HG02840 (cell line): ENCODE data around the gene TOX2.
"Not testable (repeated sequence)": the region's sequence is repeated elsewhere in the genome, so short reads cannot be mapped to it uniquely, and the experiment has no call there.

Source experiments
- ATAC-seq: cut with Tn5 transposase; IDR thresholded peaks from one replicate; pipeline ENCODE4 v1.9.1; 2021; ENCODE audit warnings: mild to moderate bottlenecking, moderate library complexity, moderate number of reproducible peaks; ENCODE audit not compliant: unreplicated experiment, low FRiP score

The TOX2 gene

GRCh38 chr20:44028003-44028730 lies 113.5 kb downstream of the TOX2 start:
- no peak for ATAC-seq

- no peak for ATAC-seq
Measured at GRCh38 chr20:44028868-44029847, 114.5 kb downstream of the TOX2 start.

- ATAC-seq, result no peak
Measured at GRCh38 chr20:44029848-44030230, 115.2 kb downstream of the TOX2 start.

DNA sequence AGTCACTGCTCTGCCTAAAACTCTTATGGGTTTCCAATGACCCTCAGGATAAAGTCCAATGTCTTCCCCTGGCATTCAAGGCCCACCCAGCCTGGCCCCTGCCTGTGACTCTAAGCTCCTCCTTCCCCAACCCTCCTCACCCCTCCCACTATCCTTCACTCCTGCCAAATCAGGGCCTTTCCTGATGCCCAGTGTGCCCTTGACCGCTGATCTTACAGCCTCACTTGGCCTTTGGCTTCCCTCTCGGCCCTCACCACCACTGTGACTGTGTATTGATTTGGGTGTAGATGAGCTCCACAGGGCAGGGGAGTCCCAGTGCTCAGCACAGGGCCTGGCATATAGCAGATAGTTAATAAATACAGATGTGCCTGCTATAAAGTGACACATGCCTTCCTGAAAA lies 115.7 kb downstream of the TOX2 start:
- no peak for ATAC-seq

DNA sequence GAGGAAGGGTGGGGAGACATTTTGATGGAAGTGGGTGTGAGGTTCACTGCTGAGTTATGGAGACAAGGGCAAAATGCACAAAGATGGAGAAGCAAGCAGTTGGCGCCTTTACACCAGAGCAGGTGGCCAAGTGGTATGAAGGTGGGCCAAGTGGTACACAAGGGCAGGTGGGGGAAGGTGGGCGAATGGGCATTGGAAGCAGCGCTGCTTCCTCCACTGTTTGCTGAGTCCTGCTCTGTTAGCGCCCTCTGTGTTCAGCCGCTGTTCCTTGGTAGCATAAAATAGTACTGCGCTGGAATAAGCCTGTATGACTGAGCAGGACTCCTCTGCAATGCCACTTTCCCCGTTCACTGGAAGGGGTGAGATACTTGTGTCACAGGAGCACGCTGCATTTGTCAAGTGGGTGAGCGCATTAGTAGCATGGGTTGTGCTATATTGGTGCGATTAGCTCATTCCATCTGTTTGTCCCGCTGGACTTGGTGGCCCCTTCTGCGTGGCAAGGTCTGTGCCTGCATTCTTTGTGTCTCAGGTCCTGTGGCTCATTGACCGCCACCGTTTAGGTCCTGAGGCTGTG lies 116.4 kb downstream of the TOX2 start:
- no peak for ATAC-seq

- ATAC-seq, result no peak
Measured at GRCh38 chr20:44031781-44032582, 117.3 kb downstream of the TOX2 start.

GRCh38 chr20:44032583-44033331 lies 118.1 kb downstream of the TOX2 start:
- no peak for ATAC-seq

DNA sequence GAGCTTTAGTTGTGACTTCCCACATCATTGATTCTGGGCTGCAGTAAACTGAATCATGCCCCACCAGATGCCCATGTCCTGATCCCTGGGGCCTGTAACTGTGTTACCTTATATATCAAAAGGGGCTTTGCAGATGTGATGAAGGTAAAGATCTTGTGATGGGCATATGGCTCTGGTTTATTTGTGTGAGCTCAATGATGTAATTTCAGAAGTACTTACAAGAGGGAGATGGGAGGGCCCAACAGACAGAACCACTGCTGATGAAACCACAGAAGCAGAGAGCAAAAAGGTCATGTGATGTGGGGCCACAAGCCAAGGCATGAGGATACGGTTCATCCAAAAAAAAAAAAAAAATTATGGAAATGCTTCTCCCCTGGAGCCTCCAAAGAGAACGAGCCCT lies 118.7 kb downstream of the TOX2 start:
- ATAC-seq, result no peak

- ATAC-seq, result no peak
Measured at GRCh38 chr20:44033873-44034272, 119.2 kb downstream of the TOX2 start.

- no peak for ATAC-seq
Measured at GRCh38 chr20:44034451-44034850, 119.8 kb downstream of the TOX2 start.

- ATAC-seq, result no peak
Measured at GRCh38 chr20:44034965-44035635, 120.4 kb downstream of the TOX2 start.

DNA sequence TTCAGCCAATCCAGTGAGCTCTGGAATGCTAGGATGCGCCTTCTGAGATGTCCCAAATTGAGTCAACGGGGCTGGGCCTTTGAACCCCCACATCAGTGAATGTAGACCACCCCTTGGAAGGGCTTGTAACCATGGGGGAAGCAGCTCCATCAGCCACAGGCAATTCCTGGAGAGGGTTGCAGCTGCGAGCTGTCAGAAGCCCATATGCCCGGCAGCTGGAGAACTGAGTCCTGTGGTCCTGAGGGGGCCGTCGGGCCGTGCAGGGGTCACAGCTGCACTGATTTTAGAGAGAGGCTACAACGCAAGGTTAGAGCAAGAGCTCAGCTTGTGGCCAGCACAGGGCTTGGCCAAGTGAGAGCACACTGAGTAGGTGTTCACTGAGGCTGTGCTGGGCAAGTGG lies 121.3 kb downstream of the TOX2 start:
- ATAC-seq, result no peak

DNA sequence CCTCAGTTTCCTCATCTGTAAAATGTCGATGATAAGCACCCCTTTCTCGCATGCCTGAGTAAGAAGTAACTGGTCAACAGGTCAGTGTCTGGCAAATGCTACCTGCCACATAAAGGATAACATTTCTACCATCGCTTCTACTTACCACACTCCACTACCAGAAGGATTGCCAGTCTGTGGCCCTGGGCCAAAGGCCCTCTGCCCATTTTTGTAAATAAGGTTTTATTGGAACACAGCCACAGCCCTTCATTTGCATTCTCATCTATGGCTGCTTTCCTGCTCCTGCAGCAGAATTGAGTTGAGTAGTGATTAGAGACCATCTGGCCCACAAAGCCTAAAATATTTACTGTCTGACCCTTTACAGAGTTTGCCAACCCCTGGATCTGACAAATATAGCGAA lies 121.8 kb downstream of the TOX2 start:
- ATAC-seq, result no peak

- no peak for ATAC-seq
Measured at GRCh38 chr20:44038681-44039123, 124.0 kb downstream of the TOX2 start.

DNA sequence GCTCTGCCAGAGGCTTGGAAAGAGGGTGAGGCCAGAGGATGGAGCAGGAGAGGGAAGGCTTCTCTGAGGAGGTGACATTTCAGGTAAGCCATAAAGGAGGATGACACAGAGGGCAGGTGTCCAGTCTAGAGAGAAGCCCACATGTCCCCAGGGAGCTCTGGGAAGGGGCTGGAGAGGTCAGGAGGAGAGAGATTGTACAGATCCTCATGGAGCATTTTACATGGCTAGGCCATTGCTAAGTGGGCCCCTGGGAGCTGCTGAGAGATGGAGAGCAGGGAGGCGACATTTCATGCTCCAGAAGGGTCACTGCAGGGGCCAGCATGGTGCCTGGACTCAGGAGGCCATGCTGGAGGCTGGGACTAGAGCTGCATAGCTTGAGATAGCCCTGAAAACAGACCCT lies 124.5 kb downstream of the TOX2 start:
- ATAC-seq, result no peak

DNA sequence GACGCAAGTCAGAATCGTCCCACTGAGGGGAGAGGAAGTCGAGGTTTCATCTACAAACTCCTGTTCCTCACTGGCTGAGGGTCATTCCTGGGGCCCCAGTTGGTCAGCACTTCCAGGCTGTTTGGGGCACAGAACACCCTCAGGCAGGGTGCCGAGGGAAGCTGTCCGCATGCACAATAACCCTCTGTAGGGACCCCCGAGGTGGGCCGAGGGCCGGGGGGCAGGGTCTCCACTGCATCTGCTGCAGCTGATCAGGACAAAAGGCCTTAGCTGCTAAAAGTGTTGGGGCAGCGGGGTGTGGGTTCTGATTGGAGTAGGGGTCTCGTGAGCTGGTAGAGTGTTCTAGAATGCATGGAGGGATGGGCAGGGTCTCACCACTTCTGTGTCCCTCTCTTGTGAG lies 125.1 kb downstream of the TOX2 start:
- ATAC-seq, result no peak

DNA sequence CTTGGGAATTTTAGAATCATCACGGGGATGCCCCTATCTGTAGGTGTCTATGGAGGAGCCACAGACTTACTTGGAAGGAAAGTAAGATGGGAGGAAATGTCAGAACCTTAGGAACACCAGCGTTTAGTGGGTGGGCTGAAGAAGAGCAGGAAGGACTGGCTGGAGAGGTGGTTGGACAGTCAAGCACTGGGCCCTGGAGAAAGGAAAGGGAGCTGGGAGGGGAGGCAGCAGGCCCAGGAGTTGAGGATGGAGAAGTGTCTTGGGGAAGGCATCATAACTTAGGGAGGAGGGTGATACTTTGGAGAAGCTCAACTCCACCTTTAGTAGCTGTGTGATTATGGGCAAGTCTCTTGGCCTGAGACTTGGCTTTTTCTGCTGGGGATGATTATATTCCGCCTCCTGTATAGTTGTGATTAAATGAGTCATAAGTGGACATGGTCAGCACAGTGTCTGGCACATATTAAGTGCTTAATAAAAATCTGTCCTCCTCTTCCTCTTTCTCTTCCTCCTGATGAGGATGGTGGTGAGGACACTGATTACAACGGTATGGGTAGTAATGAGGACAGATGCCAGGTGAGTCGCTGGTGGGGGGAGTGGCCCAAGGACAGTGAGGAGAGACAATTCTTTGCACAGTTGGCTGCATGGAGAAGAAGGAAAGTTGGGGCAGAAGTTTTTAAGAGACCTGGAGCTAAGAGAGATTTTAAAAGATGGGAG lies 125.7 kb downstream of the TOX2 start:
- no peak for ATAC-seq

DNA sequence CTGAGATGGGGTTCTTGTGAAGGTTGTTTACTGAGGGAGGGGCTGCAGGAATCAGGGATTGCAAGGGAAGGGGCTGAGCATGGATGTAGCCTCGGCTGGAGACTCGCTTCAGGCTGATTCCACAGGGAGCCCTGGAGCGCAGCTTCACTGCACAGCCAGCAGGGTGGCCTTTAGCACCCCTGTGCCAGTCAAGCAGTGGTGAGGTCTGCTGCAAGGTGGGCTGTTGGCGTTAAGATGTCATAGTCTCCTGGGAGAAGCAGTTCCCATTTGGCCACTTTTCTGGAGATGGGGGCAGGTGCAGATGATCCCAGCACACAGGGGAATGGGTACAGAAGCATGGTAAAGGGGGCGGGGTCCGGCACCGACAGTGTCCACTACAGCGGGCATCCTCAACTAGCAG lies 126.3 kb downstream of the TOX2 start:
- ATAC-seq, result no peak

DNA sequence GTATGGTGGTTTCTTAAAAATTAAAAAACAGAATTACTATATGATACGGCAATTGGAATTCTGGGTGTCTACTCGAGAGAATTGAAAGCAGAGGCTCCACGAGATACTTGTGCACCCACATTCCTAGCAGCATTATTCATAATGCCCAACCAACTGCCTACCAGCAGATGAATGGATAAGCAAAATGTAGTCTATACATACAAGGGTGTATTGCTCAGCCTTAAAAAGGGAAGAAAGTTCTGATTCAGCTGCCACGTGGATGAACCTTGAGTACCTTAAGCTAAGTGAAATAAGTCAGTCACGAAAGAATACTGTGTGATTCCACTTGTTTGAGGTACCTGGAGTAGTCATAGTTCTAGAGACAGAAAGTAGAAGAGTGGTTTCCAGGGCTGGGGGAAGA lies 130.1 kb downstream of the TOX2 start:
- not testable (repeated sequence) for ATAC-seq
